OCI-LY1 (cell line): Measurements from ENCODE around the gene SLC29A1.

Experiments
- EZH2 ChIP-seq: fragments of 200-600 bp; sonication (generic), shearing (Covaris generic); IDR thresholded peaks from 2 replicates; pipeline ENCODE4 v1.8.0; 2017; ENCODE audit warnings: borderline replicate concordance, mixed run types, mild to moderate bottlenecking, antibody characterized with exemption, low read length, moderate library complexity, mixed read lengths
- TF ChIP-seq, protein P1 (sequence below): fragments of 200-600 bp; sonication (generic), shearing (Covaris generic); IDR thresholded peaks from 2 replicates; pipeline ENCODE4 v1.5.1; 2017; ENCODE audit warnings: mild to moderate bottlenecking, antibody characterized with exemption, low read length, moderate library complexity, mixed read lengths

GRCh38 chr6:44217332-44218143 is 5.9 kb upstream of the SLC29A1 start:
- TF ChIP-seq, protein P1, sequence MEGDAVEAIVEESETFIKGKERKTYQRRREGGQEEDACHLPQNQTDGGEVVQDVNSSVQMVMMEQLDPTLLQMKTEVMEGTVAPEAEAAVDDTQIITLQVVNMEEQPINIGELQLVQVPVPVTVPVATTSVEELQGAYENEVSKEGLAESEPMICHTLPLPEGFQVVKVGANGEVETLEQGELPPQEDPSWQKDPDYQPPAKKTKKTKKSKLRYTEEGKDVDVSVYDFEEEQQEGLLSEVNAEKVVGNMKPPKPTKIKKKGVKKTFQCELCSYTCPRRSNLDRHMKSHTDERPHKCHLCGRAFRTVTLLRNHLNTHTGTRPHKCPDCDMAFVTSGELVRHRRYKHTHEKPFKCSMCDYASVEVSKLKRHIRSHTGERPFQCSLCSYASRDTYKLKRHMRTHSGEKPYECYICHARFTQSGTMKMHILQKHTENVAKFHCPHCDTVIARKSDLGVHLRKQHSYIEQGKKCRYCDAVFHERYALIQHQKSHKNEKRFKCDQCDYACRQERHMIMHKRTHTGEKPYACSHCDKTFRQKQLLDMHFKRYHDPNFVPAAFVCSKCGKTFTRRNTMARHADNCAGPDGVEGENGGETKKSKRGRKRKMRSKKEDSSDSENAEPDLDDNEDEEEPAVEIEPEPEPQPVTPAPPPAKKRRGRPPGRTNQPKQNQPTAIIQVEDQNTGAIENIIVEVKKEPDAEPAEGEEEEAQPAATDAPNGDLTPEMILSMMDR, result no peak
- TF ChIP-seq EZH2, result no peak
